ENCODE measurements around the gene KRT83. TPM values are rescaled to one million over a fixed set of nuclear protein-coding genes. Genes with fewer than 3 reads are reported as not detected.

The KRT83 gene
- total RNA-seq, 4 donors from 2014 or later = 0.21 TPM; not detected in 3

- TF ChIP-seq CTCF (IDR thresholded peaks at IDR 0.05) = no peak
- no peak for TF ChIP-seq POLR2A (IDR thresholded peaks at IDR 0.05)
- no peak overlapping the region for H3K27ac ChIP-seq
- no peaks in the 10 kb centered on the region for H3K4me1 ChIP-seq
- no peak for DNase-seq
- H3K27me3 ChIP-seq = no peaks in the 10 kb centered on the region
- no peaks in the 10 kb centered on the region for H3K36me3 ChIP-seq
- no peaks in the 10 kb centered on the region for H3K9me3 ChIP-seq
- intact Hi-C loops (cut with DNase I; ENCODE audit: low total_unique reads) = no loop called here
- H3K4me3 ChIP-seq = no peak overlapping the region
These were observed 41.0 kb upstream of the KRT83 start for GRCh38 chr12:52362118-52362726.

- H3K4me3 ChIP-seq = no peak overlapping the region
- no peaks in the 10 kb centered on the region for H3K27me3 ChIP-seq
- DNase-seq = no peak
- intact Hi-C loops (cut with DNase I; ENCODE audit: low total_unique reads) = no loop called here
- no peak for TF ChIP-seq POLR2A (IDR thresholded peaks at IDR 0.05)
- TF ChIP-seq CTCF (IDR thresholded peaks at IDR 0.05) = no peak
- H3K4me1 ChIP-seq = no peaks in the 10 kb centered on the region
- H3K36me3 ChIP-seq = no peaks in the 10 kb centered on the region
- no peak overlapping the region for H3K27ac ChIP-seq
- H3K9me3 ChIP-seq = no peaks in the 10 kb centered on the region
These were observed 40.4 kb upstream of the KRT83 start for GRCh38 chr12:52361553-52361952.

GRCh38 chr12:52360663-52361271 is 39.6 kb upstream of the KRT83 start:
- H3K9me3 ChIP-seq = no peaks in the 10 kb centered on the region
- no peak for DNase-seq
- intact Hi-C loops (cut with DNase I; ENCODE audit: low total_unique reads) = no loop called here
- H3K4me3 ChIP-seq = no peak overlapping the region
- H3K4me1 ChIP-seq = no peaks in the 10 kb centered on the region
- no peaks in the 10 kb centered on the region for H3K36me3 ChIP-seq
- H3K27me3 ChIP-seq = no peaks in the 10 kb centered on the region
- no peak overlapping the region for H3K27ac ChIP-seq
- TF ChIP-seq POLR2A (IDR thresholded peaks at IDR 0.05) = no peak
- TF ChIP-seq CTCF (IDR thresholded peaks at IDR 0.05) = no peak

GRCh38 chr12:52360106-52360662 is 39.0 kb upstream of the KRT83 start:
- Histone ChIP-seq H3K27me3 (no peaks in the 10 kb centered on the region), H3K4me3 (no peak overlapping the region), H3K36me3 (no peaks in the 10 kb centered on the region), H3K9me3 (no peaks in the 10 kb centered on the region), H3K27ac (no peak overlapping the region), H3K4me1 (no peaks in the 10 kb centered on the region)
- no peak for TF ChIP-seq POLR2A (IDR thresholded peaks at IDR 0.05)
- TF ChIP-seq CTCF (IDR thresholded peaks at IDR 0.05) = no peak
- intact Hi-C loops (cut with DNase I; ENCODE audit: low total_unique reads) = no loop called here
- no peak for DNase-seq

GRCh38 chr12:52359621-52360061 is 38.4 kb upstream of the KRT83 start:
- no peaks in the 10 kb centered on the region for H3K27me3 ChIP-seq
- H3K27ac ChIP-seq = no peak overlapping the region
- TF ChIP-seq CTCF (IDR thresholded peaks at IDR 0.05) (no peak), POLR2A (IDR thresholded peaks at IDR 0.05) (no peak)
- no peaks in the 10 kb centered on the region for H3K9me3 ChIP-seq
- no peaks in the 10 kb centered on the region for H3K36me3 ChIP-seq
- no peak for DNase-seq
- H3K4me1 ChIP-seq = no peaks in the 10 kb centered on the region
- intact Hi-C loops (cut with DNase I; ENCODE audit: low total_unique reads) = no loop called here
- H3K4me3 ChIP-seq = no peak overlapping the region

Data from uterus (tissue), 4 donors.